Measurements from ENCODE around the gene HIGD2A. TPM values are rescaled to one million over a fixed set of nuclear protein-coding genes. Genes with fewer than 3 reads are reported as not detected.

Gene HIGD2A
- total and polyA plus RNA-seq, 9 of the 15 experiments (the other 6 are each of a cell fraction or from before 2014, with no cell fraction given): 94.7 to 264 (median 163) TPM

- TF ChIP-seq SIX5 (IDR thresholded peaks at IDR 0.05; ENCODE audit: borderline replicate concordance in 1 of 2, insufficient read depth in 1 of 2, low read depth in 1 of 2, low read length in 2 of 2) (no peak), BDP1 (IDR thresholded peaks at IDR 0.05; ENCODE audit: insufficient read depth, insufficient read length) (no peak), E2F1 (CRISPR knock-in tag; IDR thresholded peaks at IDR 0.05) (no peak), EP400 (IDR thresholded peaks at IDR 0.05) (no peak), MTF1 (CRISPR knock-in tag; IDR thresholded peaks at IDR 0.05; ENCODE audit: borderline replicate concordance) (no peak), E2F3 (CRISPR knock-in tag; IDR thresholded peaks at IDR 0.05) (no peak), CHD2 (IDR thresholded peaks at IDR 0.05; ENCODE audit: low read depth, low read length) (no peak), PREB (CRISPR knock-in tag; IDR thresholded peaks at IDR 0.05) (no peak), BCLAF1 (IDR thresholded peaks at IDR 0.05; ENCODE audit: borderline replicate concordance in 1 of 2, control insufficient read depth in 1 of 2, low read depth in 2 of 2, low read length in 1 of 2) (no peak), GTF2F1 (IDR thresholded peaks at IDR 0.05; ENCODE audit: low read depth, low read length) (no peak), ZBTB12 (CRISPR knock-in tag; IDR thresholded peaks at IDR 0.05) (no peak), TFAM (CRISPR knock-in tag; conservative IDR thresholded peaks at IDR 0.05) (no peak), ZBTB49 (CRISPR knock-in tag; IDR thresholded peaks at IDR 0.05; ENCODE audit: borderline replicate concordance) (no peak), ZNF282 (CRISPR knock-in tag; IDR thresholded peaks at IDR 0.05) (no peak)
- TF ChIP-seq, protein P1, sequence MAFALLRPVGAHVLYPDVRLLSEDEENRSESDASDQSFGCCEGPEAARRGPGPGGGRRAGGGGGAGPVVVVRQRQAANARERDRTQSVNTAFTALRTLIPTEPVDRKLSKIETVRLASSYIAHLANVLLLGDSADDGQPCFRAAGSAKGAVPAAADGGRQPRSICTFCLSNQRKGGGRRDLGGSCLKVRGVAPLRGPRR (CRISPR knock-in tag; IDR thresholded peaks at IDR 0.05): no peak
These were observed 32.5 kb downstream of the HIGD2A start (continued) for GRCh38 chr5:176420972-176421544.
